ENCODE measurements around the gene IDH2. TPM values are rescaled to one million over a fixed set of nuclear protein-coding genes. Genes with fewer than 3 reads are reported as not detected.
"Not testable (repeated sequence)": the region's sequence is repeated elsewhere in the genome, so short reads cannot be mapped to it uniquely, and the experiment has no call there.

The IDH2 gene
- total RNA-seq, 2 experiments from 2014 or later = 176 to 182 TPM

- H3K9me3 Mint-ChIP-seq (ENCODE audit: low read depth); H3K4me3 Mint-ChIP-seq; POLR2A ChIA-PET; ATAC-seq; H3K36me3 Mint-ChIP-seq (ENCODE audit: low read depth); H3K27me3 Mint-ChIP-seq; intact Hi-C loops (cut with DNase I, micrococcal nuclease): not testable (repeated sequence)
- DNase-seq = peak; percentile 83
- H3K27ac Mint-ChIP-seq = peak overlapping the region; percentile 56
- CTCF ChIA-PET = interaction anchor here (0.8 kb wide), 1 partner anchor 80 kb away, joined by 3 read pairs; no protein-coding TSS in a partner anchor
- H3K4me1 Mint-ChIP-seq = peaks cover 38% of the 10 kb centered on the region
These were observed 37.3 kb upstream of the IDH2 start for GRCh38 chr15:90139549-90139948.

GRCh38 chr15:90138071-90138833 lies 36.0 kb upstream of the IDH2 start:
- Mint-ChIP-seq H3K4me1 (peaks cover 34% of the 10 kb centered on the region), H3K9me3 (ENCODE audit: low read depth) (peaks cover 4% of the 10 kb centered on the region), H3K27ac (no peak overlapping the region), H3K27me3 (no peaks in the 10 kb centered on the region), H3K36me3 (ENCODE audit: low read depth) (peaks cover 5% of the 10 kb centered on the region), H3K4me3 (no peak overlapping the region)
- POLR2A ChIA-PET = no interaction called here
- ATAC-seq (no peak), DNase-seq (no peak)
- intact Hi-C loops (cut with DNase I, micrococcal nuclease) = no loop called here
- CTCF ChIA-PET = interaction anchor here (0.8 to 1.4 kb wide), 4 partner anchors 13 to 52 kb away, joined by 3 to 4 read pairs (median 3); partner anchors contain the start of gene IDH2

- Mint-ChIP-seq H3K4me3 (no peak overlapping the region), H3K27me3 (peaks cover 2% of the 10 kb centered on the region), H3K27ac (no peak overlapping the region), H3K36me3 (ENCODE audit: low read depth) (no peaks in the 10 kb centered on the region), H3K9me3 (ENCODE audit: low read depth) (no peaks in the 10 kb centered on the region), H3K4me1 (no peaks in the 10 kb centered on the region)
- CTCF ChIA-PET = interaction anchor here (0.9 kb wide), 1 partner anchor 11 kb away, joined by 4 read pairs; no protein-coding TSS in a partner anchor
- ATAC-seq (no peak), DNase-seq (no peak)
- POLR2A ChIA-PET = no interaction called here
- intact Hi-C loops (cut with DNase I, micrococcal nuclease) = no loop called here
These were observed 30.2 kb upstream of the IDH2 start for GRCh38 chr15:90132437-90132836.

- Mint-ChIP-seq H3K4me1 (no peaks in the 10 kb centered on the region), H3K27ac (no peak overlapping the region), H3K36me3 (ENCODE audit: low read depth) (no peaks in the 10 kb centered on the region), H3K9me3 (ENCODE audit: low read depth) (no peaks in the 10 kb centered on the region), H3K4me3 (no peak overlapping the region), H3K27me3 (peaks cover 2% of the 10 kb centered on the region)
- ChIA-PET POLR2A (no interaction called here), CTCF (interaction anchor here (0.9 kb wide), 1 partner anchor 11 kb away, joined by 4 read pairs; no protein-coding TSS in a partner anchor)
- ATAC-seq = no peak
- intact Hi-C loops (cut with DNase I, micrococcal nuclease) = no loop called here
- DNase-seq = no peak
These were observed 29.6 kb upstream of the IDH2 start for GRCh38 chr15:90131848-90132247.

GRCh38 chr15:90130291-90130690 lies 28.0 kb upstream of the IDH2 start:
- no peak overlapping the region for H3K4me3 Mint-ChIP-seq

GRCh38 chr15:90126596-90127435 lies 24.5 kb upstream of the IDH2 start:
- Mint-ChIP-seq H3K36me3 (ENCODE audit: low read depth) (no peaks in the 10 kb centered on the region), H3K27me3 (peaks cover 2% of the 10 kb centered on the region), H3K27ac (no peak overlapping the region), H3K4me1 (no peaks in the 10 kb centered on the region), H3K9me3 (ENCODE audit: low read depth) (no peaks in the 10 kb centered on the region), H3K4me3 (no peak overlapping the region)
- intact Hi-C loops (cut with DNase I, micrococcal nuclease) = no loop called here
- ATAC-seq (no peak), DNase-seq (no peak)
- ChIA-PET POLR2A (no interaction called here), CTCF (interaction anchor here (0.7 to 1.1 kb wide), 2 partner anchors 26 to 152 kb away, joined by 3 read pairs; no protein-coding TSS in a partner anchor)

More at GRCh38 chr15:90130291-90130690, 28.0 kb upstream of the IDH2 start:
- ChIA-PET POLR2A (no interaction called here), CTCF (no interaction called here)
- no peak for DNase-seq
- intact Hi-C loops (cut with DNase I, micrococcal nuclease) = no loop called here
- Mint-ChIP-seq H3K9me3 (ENCODE audit: low read depth) (no peaks in the 10 kb centered on the region), H3K36me3 (ENCODE audit: low read depth) (no peaks in the 10 kb centered on the region), H3K27me3 (peaks cover 2% of the 10 kb centered on the region), H3K27ac (no peak overlapping the region), H3K4me1 (no peaks in the 10 kb centered on the region)
- ATAC-seq = no peak

- Mint-ChIP-seq H3K27ac (no peak overlapping the region), H3K4me1 (no peaks in the 10 kb centered on the region)
- CTCF ChIA-PET = interaction anchor here (0.5 to 1.1 kb wide), 3 partner anchors 27 to 840 kb away, joined by 3 read pairs; no protein-coding TSS in a partner anchor
These were observed 23.8 kb upstream of the IDH2 start for GRCh38 chr15:90126022-90126421.

GRCh38 chr15:90124507-90124906 lies 22.2 kb upstream of the IDH2 start:
- DNase-seq (no peak), ATAC-seq (no peak)
- POLR2A ChIA-PET = no interaction called here
- Mint-ChIP-seq H3K9me3 (ENCODE audit: low read depth) (no peaks in the 10 kb centered on the region), H3K4me3 (no peak overlapping the region), H3K4me1 (no peaks in the 10 kb centered on the region), H3K27me3 (peaks cover 2% of the 10 kb centered on the region), H3K36me3 (ENCODE audit: low read depth) (no peaks in the 10 kb centered on the region), H3K27ac (no peak overlapping the region)
- intact Hi-C loops (cut with DNase I, micrococcal nuclease) = no loop called here
- CTCF ChIA-PET = interaction anchor here (1.0 kb wide), 1 partner anchor 38 kb away, joined by 3 read pairs; no protein-coding TSS in a partner anchor

More at GRCh38 chr15:90126022-90126421, 23.8 kb upstream of the IDH2 start:
- no peak for DNase-seq
- Mint-ChIP-seq H3K9me3 (ENCODE audit: low read depth) (no peaks in the 10 kb centered on the region), H3K27me3 (peaks cover 2% of the 10 kb centered on the region), H3K36me3 (ENCODE audit: low read depth) (no peaks in the 10 kb centered on the region), H3K4me3 (no peak overlapping the region)
- POLR2A ChIA-PET = no interaction called here
- intact Hi-C loops (cut with DNase I, micrococcal nuclease) = no loop called here
- ATAC-seq = no peak

- POLR2A ChIA-PET = interaction anchor here (0.7 kb wide), 1 partner anchor 106 kb away, joined by 4 read pairs; no protein-coding TSS in a partner anchor
- no peaks in the 10 kb centered on the region for H3K36me3 Mint-ChIP-seq (ENCODE audit: low read depth)
- no peaks in the 10 kb centered on the region for H3K9me3 Mint-ChIP-seq (ENCODE audit: low read depth)
- ATAC-seq = no peak
- H3K27me3 Mint-ChIP-seq = no peaks in the 10 kb centered on the region
- H3K27ac Mint-ChIP-seq = no peak overlapping the region
- no peak overlapping the region for H3K4me3 Mint-ChIP-seq
- CTCF ChIA-PET = interaction anchor here (0.7 kb wide), 1 partner anchor 395 kb away, joined by 4 read pairs; no protein-coding TSS in a partner anchor
- intact Hi-C loops (cut with DNase I, micrococcal nuclease) = no loop called here
- no peaks in the 10 kb centered on the region for H3K4me1 Mint-ChIP-seq
- DNase-seq = no peak
These were observed 18.8 kb upstream of the IDH2 start for GRCh38 chr15:90121086-90121485.

- no peak overlapping the region for H3K4me3 Mint-ChIP-seq
- intact Hi-C loops (cut with DNase I, micrococcal nuclease) = no loop called here
- DNase-seq (no peak), ATAC-seq (no peak)
- peaks cover 3% of the 10 kb centered on the region for H3K9me3 Mint-ChIP-seq (ENCODE audit: low read depth)
- H3K36me3 Mint-ChIP-seq (ENCODE audit: low read depth) = no peaks in the 10 kb centered on the region
- ChIA-PET CTCF (no interaction called here), POLR2A (no interaction called here)
- no peak overlapping the region for H3K27ac Mint-ChIP-seq
- no peaks in the 10 kb centered on the region for H3K4me1 Mint-ChIP-seq
- H3K27me3 Mint-ChIP-seq = no peaks in the 10 kb centered on the region
These were observed 17.1 kb upstream of the IDH2 start for GRCh38 chr15:90119367-90119766.

GRCh38 chr15:90115783-90116182 lies 13.5 kb upstream of the IDH2 start:
- Mint-ChIP-seq H3K27me3 (no peaks in the 10 kb centered on the region), H3K4me3 (no peak overlapping the region), H3K36me3 (ENCODE audit: low read depth) (no peaks in the 10 kb centered on the region), H3K4me1 (no peaks in the 10 kb centered on the region), H3K27ac (no peak overlapping the region), H3K9me3 (ENCODE audit: low read depth) (peaks cover 6% of the 10 kb centered on the region)
- ATAC-seq (no peak), DNase-seq (no peak)
- POLR2A ChIA-PET = no interaction called here
- intact Hi-C loops (cut with DNase I, micrococcal nuclease) = no loop called here
- CTCF ChIA-PET = interaction anchor here (0.6 kb wide), 1 partner anchor 243 kb away, joined by 4 read pairs; no protein-coding TSS in a partner anchor

All from activated CD4-positive, alpha-beta T cell treated with anti-CD3 and anti-CD28 coated beads for 36 hours (primary cell).